Endothelial cell of umbilical vein (primary cell): ENCODE measurements around the gene UPF3A. TPM values are rescaled to one million over a fixed set of nuclear protein-coding genes. Genes with fewer than 3 reads are reported as not detected.

Experiments used
- BruUV-seq: library from RNA; stranded (reverse); fragments of 400-500 nt; replicated peaks from 2 replicates; lab custom pipeline; 2021; lab: Mats Ljungman, UMichigan
- CTCF ChIA-PET: fragments of 300-600, 350-600 bp; sonication (Branson Sonifier 250); formaldehyde crosslinking; loops from one replicate; lab custom pipeline; 2021; ENCODE audit warnings: antibody characterized with exemption, inconsistent platforms; lab: Charles Lee
- POLR2A ChIA-PET: fragments of 300-600, 350-600 bp; sonication (Branson Sonifier 250); formaldehyde crosslinking; loops from one replicate; lab custom pipeline; 2021; ENCODE audit warnings: antibody characterized with exemption, inconsistent platforms; lab: Charles Lee
- DNase-seq: peaks from one replicate; pipeline ENCODE4 v3.0.0-alpha.2; 2011; ENCODE audit warnings: low read depth, low spot score
- FAIRE-seq: peaks from 2 replicates; lab custom pipeline; 2011; peaks lifted over from hg19 to GRCh38; lab: Jason Lieb, UNC
- H2AFZ ChIP-seq: 2 replicates; pipeline ENCODE4 v1.6.0; 2012; ENCODE audit warnings: low read depth, low read length, control low read depth, inconsistent platforms
- H3K27ac ChIP-seq: 2 replicates; pipeline ENCODE4 v1.5.1; 2011; ENCODE audit warnings: low read depth, mild to moderate bottlenecking, control low read depth, low read length, moderate library complexity; ENCODE audit not compliant: insufficient read depth
- H3K27me3 ChIP-seq, 2 experiments: 2 replicates each; pipeline versions ENCODE4 v1.6.0 to v1.6.1; 2011; ENCODE audit warnings: low read length in 2 of 2, mixed read lengths in 1 of 2; ENCODE audit not compliant: control insufficient read depth in 2 of 2, insufficient read depth in 2 of 2
- H3K36me3 ChIP-seq, 2 experiments: 2 replicates in 1 of 2; 3 replicates in 1 of 2; pipeline ENCODE4 v1.5.1; 2011; ENCODE audit warnings: low read length in 2 of 2, mild to moderate bottlenecking in 1 of 2, moderate library complexity in 1 of 2; ENCODE audit not compliant: control insufficient read depth in 2 of 2, insufficient read depth in 2 of 2; ENCODE audit errors: extremely low read depth in 1 of 2
- H3K4me1 ChIP-seq: 3 replicates; pipeline ENCODE4 v1.5.1; 2011; ENCODE audit warnings: mild to moderate bottlenecking, low read length; ENCODE audit not compliant: control insufficient read depth, insufficient read depth; ENCODE audit errors: extremely low read depth
- H3K4me2 ChIP-seq: 2 replicates; pipeline ENCODE4 v1.6.1; 2011; ENCODE audit warnings: low read length, control low read depth, mixed read lengths; ENCODE audit not compliant: insufficient read depth
- H3K4me3 ChIP-seq, 3 experiments: fragments of 200-600 bp in 1 of 3; sonication (generic), shearing (Covaris generic) in 1 of 3; replicated peaks in 1 of 3; 2 replicates each; pipeline ENCODE4 v1.5.1; 2011 to 2016; ENCODE audit warnings: control low read depth in 3 of 3, low read length in 3 of 3, mild to moderate bottlenecking in 2 of 3, inconsistent platforms in 1 of 3, low read depth in 1 of 3, moderate library complexity in 1 of 3; ENCODE audit not compliant: insufficient read depth in 1 of 3
- H3K79me2 ChIP-seq: 2 replicates; pipeline ENCODE4 v1.6.0; 2012; ENCODE audit warnings: low read length, inconsistent platforms; ENCODE audit not compliant: control insufficient read depth, insufficient read depth
- H3K9ac ChIP-seq: replicated peaks from 2 replicates; pipeline ENCODE3; 2011; ENCODE audit warnings: low read length, control low read depth; ENCODE audit not compliant: insufficient read depth; ENCODE audit errors: extremely low read depth
- H3K9me1 ChIP-seq: replicated peaks from 3 replicates; pipeline ENCODE4 v1.6.0; 2011; ENCODE audit warnings: mild to moderate bottlenecking, low read length; ENCODE audit not compliant: control insufficient read depth, insufficient read depth; ENCODE audit errors: extremely low read depth
- H3K9me3 ChIP-seq: replicated peaks from 2 replicates; pipeline ENCODE4 v1.5.1; 2012; ENCODE audit warnings: low read length, inconsistent platforms; ENCODE audit not compliant: control insufficient read depth, insufficient read depth
- H4K20me1 ChIP-seq: replicated peaks from 2 replicates; pipeline ENCODE3; 2011; ENCODE audit warnings: mild to moderate bottlenecking, low read length; ENCODE audit not compliant: control insufficient read depth, insufficient read depth; ENCODE audit errors: extremely low read depth
- CTCF ChIP-seq, 2 donors: IDR thresholded peaks; 1 replicate in 1 of 2; 2 replicates in 1 of 2; pipeline ENCODE4 v1.5.1; 2011; ENCODE audit warnings: low read length in 2 of 2, mild to moderate bottlenecking in 2 of 2, moderate library complexity in 2 of 2, control low read depth in 1 of 2, inconsistent platforms in 1 of 2, low read depth in 1 of 2; ENCODE audit not compliant: insufficient read depth in 1 of 2; ENCODE audit errors: extremely low read depth in 1 of 2
- EZH2 ChIP-seq: IDR thresholded peaks from 2 replicates; pipeline ENCODE4 v1.6.1; 2012; ENCODE audit warnings: borderline replicate concordance, low read depth, mild to moderate bottlenecking, moderate library complexity, low read length, inconsistent platforms; ENCODE audit not compliant: severe bottlenecking
- FOS ChIP-seq: IDR thresholded peaks from 2 replicates; pipeline ENCODE4 v1.6.1; 2011; ENCODE audit warnings: mild to moderate bottlenecking, low read length, moderate library complexity, borderline replicate concordance; ENCODE audit not compliant: insufficient read depth
- GATA2 ChIP-seq: IDR thresholded peaks from 2 replicates; pipeline ENCODE4 v1.7.0; 2011; ENCODE audit warnings: low read depth, mild to moderate bottlenecking, moderate library complexity, mixed read lengths, low read length; ENCODE audit not compliant: insufficient read length, insufficient read depth
- JUN ChIP-seq: IDR thresholded peaks from 2 replicates; pipeline ENCODE4 v1.6.1; 2011; ENCODE audit warnings: borderline replicate concordance, low read depth; ENCODE audit not compliant: insufficient read length, insufficient read depth
- MAX ChIP-seq: IDR thresholded peaks from 2 replicates; pipeline ENCODE4 v1.6.1; 2011; ENCODE audit not compliant: insufficient read depth, insufficient read length
- MYC ChIP-seq: IDR thresholded peaks from one replicate; pipeline ENCODE4 v1.6.1; 2011; ENCODE audit warnings: mild to moderate bottlenecking, low read depth, low read length
- POLR2A ChIP-seq: IDR thresholded peaks from 2 replicates; pipeline ENCODE4 v1.6.1; 2012; ENCODE audit warnings: low read depth, mild to moderate bottlenecking, control low read depth, low read length
- POLR2AphosphoS5 ChIP-seq: IDR thresholded peaks from 2 replicates; pipeline ENCODE4 v1.6.1; 2012; ENCODE audit warnings: low read depth, mild to moderate bottlenecking, control low read depth, low read length, moderate library complexity; ENCODE audit not compliant: insufficient read depth
- dilution Hi-C: fragments of 300-500 bp; cut with MboI; formaldehyde crosslinking; loops from one replicate; pipeline ENCODE4 v1.15.0; 2019; ENCODE audit warnings: low sequenced_read_pairs; ENCODE audit not compliant: extremely low pct_ligation_motif_present
- intact Hi-C: fragments of 100-400 bp; cut with micrococcal nuclease; formaldehyde crosslinking; loops from one replicate; pipeline ENCODE4 v1.10.0; 2022
- polyA plus RNA-seq, 4 experiments: library from polyadenylated mRNA; depleted of rRNA in 3 of 4; stranded (reverse) in 3 of 4; unstranded in 1 of 4; fragments of >200 nt; gene quantifications; 2 replicates each; pipeline versions ENCODE4 v1.2.1 to v1.2.3, GENCODE V29; 2011 to 2012; ENCODE audit warnings: missing spikeins in 1 of 4
- total RNA-seq: library from RNA; stranded (reverse); gene quantifications from 2 replicates; pipeline ENCODE4 v1.2.3, GENCODE V29; 2021

Gene UPF3A
- total and polyA plus RNA-seq, 2 donors (not counting 3 experiments of a cell fraction or from before 2014, with no cell fraction given), result 37.2 to 75.4 TPM

GRCh38 chr13:114324334-114324733, 42.9 kb downstream of the UPF3A start:
- TF ChIP-seq MAX, result no peak
- TF ChIP-seq EZH2, result no peak
- no peak for TF ChIP-seq FOS
- TF ChIP-seq MYC, result no peak
- no peak for TF ChIP-seq JUN
- no peak for TF ChIP-seq POLR2A
- no peak for TF ChIP-seq GATA2
- no peak for TF ChIP-seq POLR2AphosphoS5
- TF ChIP-seq CTCF (IDR thresholded peaks at IDR 0.05; ENCODE audit: extremely low read depth in 1 of 2, insufficient read depth in 1 of 2, low read depth in 1 of 2, low read length in 2 of 2), result no peak
- intact Hi-C loops (no loop called here), dilution Hi-C loops (no loop called here)
- ChIA-PET POLR2A (no interaction called here), CTCF (no interaction called here)
- BruUV-seq, result no TSS peak
- no peak for DNase-seq
- H3K27me3 ChIP-seq, result no peaks in the 10 kb centered on the region
- no peaks in the 10 kb centered on the region for H3K9me1 ChIP-seq
- no peak overlapping the region for H3K9ac ChIP-seq
- FAIRE-seq, result no peak
- H3K4me1 ChIP-seq, result peaks cover 6% of the 10 kb centered on the region
- no peak overlapping the region for H3K4me2 ChIP-seq
- no peak overlapping the region for H3K27ac ChIP-seq
- H3K9me3 ChIP-seq, result no peaks in the 10 kb centered on the region
- peaks cover 15 to 21% of the 10 kb centered on the region in 2 experiments for H3K36me3 ChIP-seq
- no peak overlapping the region for H2AFZ ChIP-seq
- H3K4me3 ChIP-seq, result no peak overlapping the region
- H4K20me1 ChIP-seq, result no peaks in the 10 kb centered on the region
- peaks cover 15% of the 10 kb centered on the region for H3K79me2 ChIP-seq
